ENCODE results near the gene ARHGAP15.

ARHGAP15 gene

GRCh38 chr2:143701785-143702184 lies 572.6 kb downstream of the ARHGAP15 start:
- no peaks in the 10 kb centered on the region for H3K79me2 ChIP-seq (ENCODE audit: insufficient read depth, low read length)
- H3K36me3 ChIP-seq (ENCODE audit: insufficient read depth, low read length), result peaks cover 47% of the 10 kb centered on the region
- no peak overlapping the region for H2AFZ ChIP-seq (ENCODE audit: low read length)
- H4K20me1 ChIP-seq (ENCODE audit: insufficient read depth, low read length), result no peaks in the 10 kb centered on the region
- H3K4me3 ChIP-seq (ENCODE audit: low read depth, low read length, poor library complexity, severe bottlenecking), result no peak overlapping the region
- no peaks in the 10 kb centered on the region for H3F3A ChIP-seq (ENCODE audit: insufficient read depth, low read length)
- TF ChIP-seq CTCF (IDR thresholded peaks at IDR 0.05; ENCODE audit: low read length) (no peak), EZH2 (IDR thresholded peaks at IDR 0.05; ENCODE audit: borderline replicate concordance, low read length) (no peak)
- no peaks in the 10 kb centered on the region for H3K9me2 ChIP-seq (ENCODE audit: low read depth, low read length)
- H3K9me3 ChIP-seq (ENCODE audit: low read length), result no peaks in the 10 kb centered on the region
- H3K27ac ChIP-seq (ENCODE audit: low read depth, low read length, poor library complexity, severe bottlenecking), result no peak overlapping the region
- no peaks in the 10 kb centered on the region for H3K27me3 ChIP-seq (ENCODE audit: insufficient read depth, low read length)
- no peak overlapping the region for H3K4me2 ChIP-seq (ENCODE audit: low read length)
- no peaks in the 10 kb centered on the region for H3K4me1 ChIP-seq (ENCODE audit: insufficient read depth, low read length, severe bottlenecking)
- no peak overlapping the region for H3K9ac ChIP-seq (ENCODE audit: low read length)

GRCh38 chr2:143702931-143703330 lies 573.7 kb downstream of the ARHGAP15 start:
- no peak overlapping the region for H3K4me2 ChIP-seq (ENCODE audit: low read length)
- H3K27me3 ChIP-seq (ENCODE audit: insufficient read depth, low read length), result no peaks in the 10 kb centered on the region
- peaks cover 58% of the 10 kb centered on the region for H3K36me3 ChIP-seq (ENCODE audit: insufficient read depth, low read length)
- no peaks in the 10 kb centered on the region for H3K4me1 ChIP-seq (ENCODE audit: insufficient read depth, low read length, severe bottlenecking)
- no peaks in the 10 kb centered on the region for H4K20me1 ChIP-seq (ENCODE audit: insufficient read depth, low read length)
- TF ChIP-seq EZH2 (IDR thresholded peaks at IDR 0.05; ENCODE audit: borderline replicate concordance, low read length) (no peak), CTCF (IDR thresholded peaks at IDR 0.05; ENCODE audit: low read length) (no peak)
- no peaks in the 10 kb centered on the region for H3K9me2 ChIP-seq (ENCODE audit: low read depth, low read length)
- no peaks in the 10 kb centered on the region for H3F3A ChIP-seq (ENCODE audit: insufficient read depth, low read length)
- H2AFZ ChIP-seq (ENCODE audit: low read length), result no peak overlapping the region
- no peak overlapping the region for H3K9ac ChIP-seq (ENCODE audit: low read length)
- no peak overlapping the region for H3K4me3 ChIP-seq (ENCODE audit: low read depth, low read length, poor library complexity, severe bottlenecking)
- H3K27ac ChIP-seq (ENCODE audit: low read depth, low read length, poor library complexity, severe bottlenecking), result no peak overlapping the region
- no peaks in the 10 kb centered on the region for H3K79me2 ChIP-seq (ENCODE audit: insufficient read depth, low read length)
- no peaks in the 10 kb centered on the region for H3K9me3 ChIP-seq (ENCODE audit: low read length)

GRCh38 chr2:143704451-143705106 lies 575.4 kb downstream of the ARHGAP15 start:
- H3K4me2 ChIP-seq (ENCODE audit: low read length), result no peak overlapping the region

More at GRCh38 chr2:143704451-143705106, 575.4 kb downstream of the ARHGAP15 start:
- no peak overlapping the region for H2AFZ ChIP-seq (ENCODE audit: low read length)
- H3K79me2 ChIP-seq (ENCODE audit: insufficient read depth, low read length), result no peaks in the 10 kb centered on the region
- H3F3A ChIP-seq (ENCODE audit: insufficient read depth, low read length), result no peaks in the 10 kb centered on the region
- no peaks in the 10 kb centered on the region for H3K27me3 ChIP-seq (ENCODE audit: insufficient read depth, low read length)
- no peak overlapping the region for H3K4me3 ChIP-seq (ENCODE audit: low read depth, low read length, poor library complexity, severe bottlenecking)
- no peaks in the 10 kb centered on the region for H3K4me1 ChIP-seq (ENCODE audit: insufficient read depth, low read length, severe bottlenecking)
- H4K20me1 ChIP-seq (ENCODE audit: insufficient read depth, low read length), result no peaks in the 10 kb centered on the region
- TF ChIP-seq EZH2 (IDR thresholded peaks at IDR 0.05; ENCODE audit: borderline replicate concordance, low read length) (no peak), CTCF (IDR thresholded peaks at IDR 0.05; ENCODE audit: low read length) (no peak)
- no peak overlapping the region for H3K9ac ChIP-seq (ENCODE audit: low read length)
- no peaks in the 10 kb centered on the region for H3K9me2 ChIP-seq (ENCODE audit: low read depth, low read length)
- no peak overlapping the region for H3K27ac ChIP-seq (ENCODE audit: low read depth, low read length, poor library complexity, severe bottlenecking)
- no peaks in the 10 kb centered on the region for H3K9me3 ChIP-seq (ENCODE audit: low read length)
- H3K36me3 ChIP-seq (ENCODE audit: insufficient read depth, low read length), result peaks cover 65% of the 10 kb centered on the region
